ENCODE data around the gene PHACTR3. TPM values are rescaled to one million over a fixed set of nuclear protein-coding genes. Genes with fewer than 3 reads are reported as not detected.

Gene PHACTR3
- total RNA-seq, 1 experiment from 2014 or later, result 0.06 TPM

GRCh38 chr20:59645761-59646171 lies 41.4 kb downstream of the PHACTR3 start:
- no peak for DNase-seq (ENCODE audit: low read depth)

- DNase-seq (ENCODE audit: low read depth), result no peak
These were observed 42.1 kb downstream of the PHACTR3 start for GRCh38 chr20:59646487-59646886.

GRCh38 chr20:59647271-59647670 lies 42.9 kb downstream of the PHACTR3 start:
- DNase-seq (ENCODE audit: low read depth), result no peak

- DNase-seq (ENCODE audit: low read depth), result no peak
These were observed 44.2 kb downstream of the PHACTR3 start for GRCh38 chr20:59648466-59649070.

GRCh38 chr20:59650418-59650817 lies 46.1 kb downstream of the PHACTR3 start:
- DNase-seq (ENCODE audit: low read depth), result no peak

- DNase-seq (ENCODE audit: low read depth), result no peak
These were observed 48.0 kb downstream of the PHACTR3 start for GRCh38 chr20:59652381-59652780.

- DNase-seq (ENCODE audit: low read depth), result no peak
These were observed 52.1 kb downstream of the PHACTR3 start for GRCh38 chr20:59656417-59656816.

- DNase-seq (ENCODE audit: low read depth), result no peak
These were observed 53.2 kb downstream of the PHACTR3 start for GRCh38 chr20:59657459-59658046.

GRCh38 chr20:59660471-59660870 lies 56.1 kb downstream of the PHACTR3 start:
- DNase-seq (ENCODE audit: low read depth), result no peak

- DNase-seq (ENCODE audit: low read depth), result no peak
These were observed 56.8 kb downstream of the PHACTR3 start for GRCh38 chr20:59661153-59661552.

GRCh38 chr20:59661621-59662020 lies 57.3 kb downstream of the PHACTR3 start:
- DNase-seq (ENCODE audit: low read depth), result no peak

- DNase-seq (ENCODE audit: low read depth), result no peak
These were observed 57.8 kb downstream of the PHACTR3 start for GRCh38 chr20:59662161-59662560.

- DNase-seq (ENCODE audit: low read depth), result no peak
These were observed 58.6 kb downstream of the PHACTR3 start for GRCh38 chr20:59662856-59663512.

GRCh38 chr20:59663513-59664060 lies 59.2 kb downstream of the PHACTR3 start:
- no peak for DNase-seq (ENCODE audit: low read depth)

GRCh38 chr20:59664421-59664941 lies 60.1 kb downstream of the PHACTR3 start:
- no peak for DNase-seq (ENCODE audit: low read depth)

GRCh38 chr20:59665656-59666555 lies 61.6 kb downstream of the PHACTR3 start:
- no peak for DNase-seq (ENCODE audit: low read depth)

GRCh38 chr20:59666586-59666985 lies 62.2 kb downstream of the PHACTR3 start:
- DNase-seq (ENCODE audit: low read depth), result no peak

- no peak for DNase-seq (ENCODE audit: low read depth)
These were observed 62.8 kb downstream of the PHACTR3 start for GRCh38 chr20:59667131-59667530.

GRCh38 chr20:59667981-59668515 lies 63.7 kb downstream of the PHACTR3 start:
- DNase-seq (ENCODE audit: low read depth), result no peak

- no peak for DNase-seq (ENCODE audit: low read depth)
These were observed 64.8 kb downstream of the PHACTR3 start for GRCh38 chr20:59668926-59669850.

Data from Daoy (cell line).